ENCODE measurements around the gene TTLL6.
A peak's percentile ranks its signal among the peaks of the same experiment; 100 is the strongest.
"Not testable (repeated sequence)": the region's sequence is repeated elsewhere in the genome, so short reads cannot be mapped to it uniquely, and the experiment has no call there.

The TTLL6 gene

DNA sequence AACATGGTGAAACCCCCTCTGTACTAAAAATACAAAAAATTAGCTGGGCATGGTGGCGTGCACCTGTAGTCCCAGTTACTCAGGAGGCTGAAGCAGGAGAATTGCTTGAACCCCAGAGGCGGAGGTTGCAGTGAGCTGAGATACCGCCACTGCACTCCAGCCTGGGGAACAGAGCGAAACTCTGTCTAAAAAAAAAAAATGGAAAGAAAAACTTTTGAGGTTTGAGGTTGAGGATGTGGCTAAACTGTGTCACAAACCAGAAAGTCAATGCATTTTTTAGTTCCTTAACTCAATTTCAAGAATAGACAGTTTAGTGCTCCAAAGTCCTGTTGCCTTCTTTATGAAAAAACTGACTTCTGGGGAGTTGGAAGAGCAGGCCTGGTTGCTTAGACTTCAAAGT lies 20.4 kb upstream of the TTLL6 start:
- H3K36me3 ChIP-seq (ENCODE audit: insufficient read depth, low read length); H3K9ac ChIP-seq (ENCODE audit: low read depth, low read length); H3K4me3 ChIP-seq (ENCODE audit: low read length); H3K27ac ChIP-seq (ENCODE audit: low read depth, low read length); H3K27me3 ChIP-seq (ENCODE audit: insufficient read depth, low read length); H3K9me3 ChIP-seq (ENCODE audit: insufficient read depth, low read depth, low read length); H3K4me1 ChIP-seq (ENCODE audit: insufficient read depth, low read length): not testable (repeated sequence)
- WGBS, result 94% methylated on average over 4 of the region's 4 CpGs

DNA sequence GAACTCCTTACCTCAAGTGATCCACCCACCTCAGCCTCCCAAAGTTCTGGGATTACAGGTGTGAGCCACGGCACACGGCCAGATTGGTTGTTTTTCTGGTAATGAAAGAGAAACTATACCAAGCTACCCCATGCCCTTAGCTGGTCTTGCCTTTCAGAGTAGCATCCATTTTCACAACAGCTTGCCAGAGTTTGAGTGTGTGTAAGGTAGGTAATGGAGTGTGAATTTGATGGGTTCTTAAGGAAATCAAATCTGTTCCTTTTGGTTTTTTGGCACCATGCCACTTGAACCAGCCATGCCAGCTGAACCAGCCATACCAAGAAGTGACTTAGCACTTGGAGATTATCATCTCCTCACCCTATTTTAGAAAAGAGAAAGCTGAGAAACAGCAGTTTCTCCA lies 18.9 kb upstream of the TTLL6 start:
- Histone ChIP-seq H3K36me3 (ENCODE audit: insufficient read depth, low read length) (no peaks in the 10 kb centered on the region), H3K27ac (ENCODE audit: low read depth, low read length) (no peak overlapping the region), H3K9ac (ENCODE audit: low read depth, low read length) (no peak overlapping the region), H3K9me3 (ENCODE audit: insufficient read depth, low read depth, low read length) (no peaks in the 10 kb centered on the region), H3K4me1 (ENCODE audit: insufficient read depth, low read length) (no peaks in the 10 kb centered on the region), H3K4me3 (ENCODE audit: low read length) (no peak overlapping the region), H3K27me3 (ENCODE audit: insufficient read depth, low read length) (no peaks in the 10 kb centered on the region)
- WGBS, result 100% methylated on average over 2 of the region's 2 CpGs

DNA sequence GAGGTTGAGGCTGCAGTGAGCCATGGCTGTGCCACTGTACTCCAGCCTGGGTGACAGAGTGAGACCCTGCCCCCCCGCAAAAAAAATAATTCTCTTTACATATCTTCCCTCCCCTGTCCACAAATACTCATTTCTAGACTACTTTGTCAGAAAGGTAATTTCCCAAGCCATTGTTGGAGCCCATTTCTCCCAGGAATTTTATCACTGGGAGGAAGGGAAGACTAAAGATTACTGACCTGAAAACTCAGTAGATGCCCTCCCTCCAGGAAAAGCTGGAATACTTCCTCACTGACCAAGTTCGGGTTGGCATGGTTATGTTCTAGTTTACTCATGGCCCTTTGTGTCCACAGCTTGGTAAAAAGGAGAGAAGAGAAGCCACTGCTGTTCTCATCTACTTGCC lies 17.9 kb upstream of the TTLL6 start:
- Histone ChIP-seq H3K27me3 (ENCODE audit: insufficient read depth, low read length) (no peaks in the 10 kb centered on the region), H3K9ac (ENCODE audit: low read depth, low read length) (no peak overlapping the region), H3K27ac (ENCODE audit: low read depth, low read length) (no peak overlapping the region), H3K36me3 (ENCODE audit: insufficient read depth, low read length) (no peaks in the 10 kb centered on the region), H3K4me1 (ENCODE audit: insufficient read depth, low read length) (no peaks in the 10 kb centered on the region), H3K9me3 (ENCODE audit: insufficient read depth, low read depth, low read length) (no peaks in the 10 kb centered on the region), H3K4me3 (ENCODE audit: low read length) (no peak overlapping the region)
- 71% methylated on average over 2 of the region's 2 CpGs for whole genome bisulfite sequencing

DNA sequence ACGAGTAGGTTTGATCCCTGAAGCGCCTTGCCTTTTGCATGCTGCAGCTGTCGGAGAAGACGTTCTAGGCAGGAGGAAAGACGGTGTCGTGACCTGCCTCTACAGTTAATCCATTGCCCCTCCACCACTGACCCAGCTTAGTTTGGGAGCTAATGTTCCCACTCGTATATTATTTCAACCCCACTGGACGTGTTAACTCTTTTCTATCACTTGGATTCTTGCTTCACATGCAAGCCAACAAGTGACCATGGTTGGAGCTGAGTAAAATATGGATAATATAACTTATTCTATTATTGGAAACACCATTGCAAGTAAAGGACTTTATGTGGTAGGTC lies 14.5 kb upstream of the TTLL6 start:
- no peak overlapping the region for H3K27ac ChIP-seq (ENCODE audit: low read depth, low read length)

DNA sequence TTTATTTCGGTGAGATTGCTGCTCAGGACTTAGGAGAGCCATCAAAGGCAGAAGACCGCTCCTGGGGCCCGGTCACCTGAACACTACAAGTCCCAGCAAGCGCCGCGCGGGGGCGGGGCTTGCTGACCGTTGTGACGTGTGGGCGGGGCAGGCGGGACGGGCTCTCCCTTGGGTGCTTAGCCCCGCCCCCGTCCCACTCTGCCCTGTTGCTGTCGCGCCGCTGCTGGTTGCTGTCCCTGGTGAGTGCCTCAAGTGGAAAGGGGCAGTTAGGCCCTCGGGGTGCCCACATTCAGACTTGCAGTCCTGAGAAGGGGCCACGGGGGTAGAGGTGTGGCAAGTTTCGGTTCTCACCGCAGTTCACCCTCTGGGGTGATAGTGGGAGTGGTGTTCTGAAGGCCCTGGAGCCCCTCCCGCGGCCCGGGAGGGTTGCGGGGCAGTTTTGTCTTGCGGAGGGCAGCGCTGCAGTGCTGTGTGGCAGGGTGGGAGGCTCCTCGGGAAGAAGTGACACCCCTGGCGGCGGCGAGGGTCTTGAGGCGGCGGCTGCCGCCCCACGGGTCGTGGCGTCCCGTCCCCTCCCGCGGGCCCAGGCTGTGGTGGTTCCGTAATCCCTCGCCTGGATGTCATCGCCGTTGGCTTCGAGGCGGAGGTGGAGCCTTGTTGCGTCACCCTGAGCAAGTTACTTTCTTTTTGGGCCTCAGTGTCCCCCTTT lies 14.0 kb upstream of the TTLL6 start, which contains the start of gene CALCOCO2:
Gene CALCOCO2, plus strand, starts transcription at position 196 of the 709 bp plus-strand sequence. CDS start 10,673 bp downstream, outside the sequence.
- Histone ChIP-seq H3K4me1 (ENCODE audit: insufficient read depth, low read length) (no peaks in the 10 kb centered on the region), H3K9ac (ENCODE audit: low read depth, low read length) (peak within 1 kb of the TSS; percentile 9; the same call in 1 of the 2 replicates), H3K27me3 (ENCODE audit: insufficient read depth, low read length) (no peaks in the 10 kb centered on the region), H3K9me3 (ENCODE audit: insufficient read depth, low read depth, low read length) (no peaks in the 10 kb centered on the region), H3K36me3 (ENCODE audit: insufficient read depth, low read length) (no peaks in the 10 kb centered on the region), H3K4me3 (ENCODE audit: low read length) (peak within 1 kb of the TSS; percentile 80), H3K27ac (ENCODE audit: low read depth, low read length) (no peak within 1 kb of the TSS)
- WGBS, result 1% methylated on average over 48 of the region's 48 CpGs

More for the DNA sequence above, 14.5 kb upstream of the TTLL6 start:
- Histone ChIP-seq H3K27me3 (ENCODE audit: insufficient read depth, low read length) (no peaks in the 10 kb centered on the region), H3K4me3 (ENCODE audit: low read length) (peak overlapping the region; percentile 80), H3K9me3 (ENCODE audit: insufficient read depth, low read depth, low read length) (no peaks in the 10 kb centered on the region), H3K36me3 (ENCODE audit: insufficient read depth, low read length) (no peaks in the 10 kb centered on the region), H3K4me1 (ENCODE audit: insufficient read depth, low read length) (no peaks in the 10 kb centered on the region), H3K9ac (ENCODE audit: low read depth, low read length) (peak overlapping the region; percentile 9; the same call in 1 of the 2 replicates)
- WGBS, result 22% methylated on average over 8 of the region's 8 CpGs

DNA sequence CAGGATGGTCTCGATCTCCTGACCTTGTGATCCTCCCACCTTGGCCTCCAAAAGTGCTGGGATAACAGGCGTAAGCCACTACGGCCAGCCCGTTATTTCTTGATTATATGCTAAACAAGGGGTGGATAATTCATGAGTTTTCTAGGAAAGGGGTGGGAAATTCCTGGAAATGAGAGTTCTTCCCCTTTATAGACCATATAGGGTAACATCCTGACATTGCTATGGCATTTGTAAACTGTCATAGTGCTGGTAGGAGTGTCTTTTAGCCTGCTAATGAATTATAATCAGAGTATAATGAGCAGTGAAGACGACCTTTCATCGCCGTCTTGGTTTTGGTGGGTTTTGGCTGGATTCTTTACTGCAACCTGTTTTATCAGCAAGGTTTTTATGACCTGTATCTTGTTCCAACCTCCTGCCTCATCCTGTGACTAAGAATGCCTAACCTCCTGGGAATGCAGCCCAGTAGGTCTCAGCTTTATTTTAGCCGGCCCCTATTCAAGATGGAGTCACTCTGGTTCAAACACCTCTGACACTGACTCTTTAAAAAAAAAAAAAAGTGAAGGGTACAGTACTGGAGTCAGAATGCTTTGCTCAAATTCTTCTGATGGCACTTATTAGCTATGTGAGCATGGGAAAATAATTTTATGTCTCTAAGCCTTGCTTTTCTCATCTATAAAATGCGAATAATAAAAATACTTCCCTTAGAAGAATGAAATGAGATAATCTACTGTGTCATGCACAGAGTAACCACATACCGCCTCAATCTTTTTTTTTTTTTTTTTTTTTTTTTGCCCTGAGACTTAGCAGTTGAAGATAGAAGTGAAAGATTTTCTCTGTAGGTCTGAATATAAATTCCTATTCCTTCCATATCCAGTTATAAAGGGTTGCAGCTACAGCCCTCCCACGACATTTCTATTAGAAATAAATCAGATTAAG lies 8.7 kb upstream of the TTLL6 start:
- 86% methylated on average over 9 of the region's 11 CpGs for WGBS
- H3K27me3 ChIP-seq (ENCODE audit: insufficient read depth, low read length), result no peaks in the 10 kb centered on the region
- no peaks in the 10 kb centered on the region for H3K9me3 ChIP-seq (ENCODE audit: insufficient read depth, low read depth, low read length)
- H3K9ac ChIP-seq (ENCODE audit: low read depth, low read length), result no peak overlapping the region
- no peak overlapping the region for H3K4me3 ChIP-seq (ENCODE audit: low read length)
- no peak overlapping the region for H3K27ac ChIP-seq (ENCODE audit: low read depth, low read length)
- H3K36me3 ChIP-seq (ENCODE audit: insufficient read depth, low read length), result no peaks in the 10 kb centered on the region
- H3K4me1 ChIP-seq (ENCODE audit: insufficient read depth, low read length), result no peaks in the 10 kb centered on the region

DNA sequence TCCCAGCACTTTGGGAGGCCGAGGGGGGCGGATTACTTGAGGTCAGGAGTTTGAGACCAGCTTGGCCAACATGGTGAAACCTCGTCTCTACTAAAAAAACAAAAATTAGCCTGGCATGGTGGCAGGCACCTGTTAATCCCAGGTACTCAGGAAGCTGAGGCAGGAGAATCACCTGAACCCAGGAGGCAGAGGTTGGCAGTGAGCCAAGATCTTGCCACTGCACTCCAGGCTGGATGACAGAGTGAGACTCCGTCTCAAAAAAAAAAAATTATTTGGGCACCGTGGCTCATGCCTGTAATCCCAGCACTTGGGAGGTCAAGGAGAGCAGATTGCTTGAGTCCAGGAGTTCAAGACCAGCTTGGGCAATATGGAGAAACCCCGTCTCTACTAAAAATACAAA lies 3.9 kb upstream of the TTLL6 start:
- H3K27ac ChIP-seq (ENCODE audit: low read depth, low read length); H3K4me3 ChIP-seq (ENCODE audit: low read length); H3K9me3 ChIP-seq (ENCODE audit: insufficient read depth, low read depth, low read length); H3K27me3 ChIP-seq (ENCODE audit: insufficient read depth, low read length); H3K36me3 ChIP-seq (ENCODE audit: insufficient read depth, low read length); H3K9ac ChIP-seq (ENCODE audit: low read depth, low read length): not testable (repeated sequence)
- 95% methylated on average over 6 of the region's 6 CpGs for WGBS
- peaks cover 18% of the 10 kb centered on the region for H3K4me1 ChIP-seq (ENCODE audit: insufficient read depth, low read length)

DNA sequence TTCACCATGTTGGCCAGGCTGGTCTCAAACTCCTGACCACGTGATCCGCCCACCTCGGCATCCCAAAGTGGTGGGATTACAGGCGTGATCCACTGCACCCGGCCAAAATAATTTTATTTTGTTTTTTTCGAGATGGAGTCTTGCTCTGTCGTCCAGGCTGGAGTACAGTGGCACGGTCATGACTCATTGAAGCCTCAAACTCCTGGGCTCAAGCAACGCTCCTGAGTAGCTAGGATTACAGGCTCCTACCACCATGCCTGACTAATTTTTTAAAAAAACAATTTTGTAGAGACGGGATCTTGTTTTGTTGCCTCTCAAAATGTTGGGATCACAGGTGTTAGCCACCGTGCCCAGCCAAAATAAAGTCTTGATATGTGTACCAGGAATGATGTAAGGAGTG lies 2.4 kb upstream of the TTLL6 start:
- 90% methylated on average over 11 of the region's 11 CpGs for WGBS
- Histone ChIP-seq H3K27me3 (ENCODE audit: insufficient read depth, low read length) (peaks cover 18% of the 10 kb centered on the region), H3K9ac (ENCODE audit: low read depth, low read length) (no peak overlapping the region), H3K36me3 (ENCODE audit: insufficient read depth, low read length) (no peaks in the 10 kb centered on the region), H3K9me3 (ENCODE audit: insufficient read depth, low read depth, low read length) (no peaks in the 10 kb centered on the region), H3K27ac (ENCODE audit: low read depth, low read length) (no peak overlapping the region), H3K4me1 (ENCODE audit: insufficient read depth, low read length) (peaks cover 18% of the 10 kb centered on the region), H3K4me3 (ENCODE audit: low read length) (no peak overlapping the region)

DNA sequence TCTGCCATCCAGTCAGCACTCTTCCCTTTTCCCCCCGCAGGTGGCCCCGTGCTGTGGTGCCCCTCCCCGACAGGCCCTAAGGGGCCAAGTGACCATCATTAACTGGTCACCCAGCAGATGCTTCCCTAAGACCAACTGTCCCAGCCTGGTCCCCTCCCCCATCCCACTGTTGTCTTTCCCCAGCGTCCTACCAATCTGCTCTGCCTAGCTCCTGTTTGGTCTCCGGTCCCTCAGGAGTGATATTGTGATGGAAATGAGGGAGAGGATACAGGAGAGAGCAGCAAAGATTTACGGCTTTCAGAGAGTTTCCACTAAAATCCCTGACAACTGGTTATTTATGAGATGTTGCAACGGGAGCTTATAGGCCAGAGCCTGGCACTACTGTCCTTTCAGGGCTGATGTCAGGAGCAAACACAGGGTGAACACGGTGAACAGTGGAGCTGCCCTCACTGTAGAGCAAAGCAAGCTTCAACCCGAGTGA lies 1.4 kb upstream of the TTLL6 start:
- 0 out of 2 replicates have a peak overlapping the region, but pooled peaks have one; percentile 11 for H3K9ac ChIP-seq (ENCODE audit: low read depth, low read length)
- H3K36me3 ChIP-seq (ENCODE audit: insufficient read depth, low read length), result no peaks in the 10 kb centered on the region

DNA sequence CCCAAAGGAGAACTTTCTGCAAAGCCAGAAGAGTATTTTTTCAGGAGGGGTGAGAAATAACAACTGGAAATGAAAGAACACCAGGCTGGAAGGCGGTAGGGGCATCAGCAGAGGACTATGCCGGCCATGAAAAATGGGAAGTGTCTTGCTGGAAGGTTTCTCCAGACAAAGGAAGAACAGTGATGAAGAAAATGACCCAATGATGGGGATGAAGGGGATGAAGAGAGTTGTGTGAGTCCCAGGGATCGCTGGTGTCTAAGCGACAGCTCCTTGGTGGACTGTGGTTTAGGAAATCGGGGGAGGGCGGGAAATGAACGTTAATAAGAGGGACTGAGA lies 623 bp downstream of the TTLL6 start:
- no peak overlapping the region for H3K27ac ChIP-seq (ENCODE audit: low read depth, low read length)
- peak overlapping the region; percentile 78 for H3K9ac ChIP-seq (ENCODE audit: low read depth, low read length)
- H3K9me3 ChIP-seq (ENCODE audit: insufficient read depth, low read depth, low read length), result no peaks in the 10 kb centered on the region
- WGBS, result 5% methylated on average over 7 of the region's 7 CpGs
- H3K27me3 ChIP-seq (ENCODE audit: insufficient read depth, low read length), result peaks cover 18% of the 10 kb centered on the region
- H3K36me3 ChIP-seq (ENCODE audit: insufficient read depth, low read length), result no peaks in the 10 kb centered on the region
- peaks cover 18% of the 10 kb centered on the region for H3K4me1 ChIP-seq (ENCODE audit: insufficient read depth, low read length)
- H3K4me3 ChIP-seq (ENCODE audit: low read length), result peak overlapping the region; percentile 90

More for the DNA sequence above, 1.4 kb upstream of the TTLL6 start:
- peak overlapping the region; percentile 20 for H3K4me3 ChIP-seq (ENCODE audit: low read length)
- peaks cover 18% of the 10 kb centered on the region for H3K4me1 ChIP-seq (ENCODE audit: insufficient read depth, low read length)
- peak overlapping the region; percentile 84; the same call in 1 of the 2 replicates for H3K27ac ChIP-seq (ENCODE audit: low read depth, low read length)
- peaks cover 18% of the 10 kb centered on the region for H3K27me3 ChIP-seq (ENCODE audit: insufficient read depth, low read length)
- WGBS, result 4% methylated on average over 9 of the region's 9 CpGs
- H3K9me3 ChIP-seq (ENCODE audit: insufficient read depth, low read depth, low read length), result no peaks in the 10 kb centered on the region

DNA sequence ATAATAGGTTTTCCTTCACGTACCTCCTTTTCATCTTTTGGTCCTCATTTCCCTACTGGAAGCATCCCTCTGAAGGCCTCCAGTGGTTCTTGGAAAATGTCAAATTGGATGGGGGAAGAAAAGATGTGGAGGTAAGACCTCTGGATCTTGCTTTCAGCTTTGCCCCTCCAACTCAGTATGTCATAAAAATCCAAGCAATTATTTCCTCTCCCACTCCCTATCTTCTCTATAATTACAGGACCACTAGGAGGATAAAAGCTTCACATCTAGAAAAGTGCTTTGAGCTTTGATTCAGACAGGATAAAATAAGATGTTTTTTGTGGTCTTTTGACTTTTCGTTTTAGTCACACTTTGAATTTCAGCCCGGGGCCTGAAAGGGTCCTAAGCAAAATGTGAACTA lies 1.7 kb downstream of the TTLL6 start:
- H3K9ac ChIP-seq (ENCODE audit: low read depth, low read length), result no peak overlapping the region
- H3K36me3 ChIP-seq (ENCODE audit: insufficient read depth, low read length), result no peaks in the 10 kb centered on the region
- no peak overlapping the region for H3K4me3 ChIP-seq (ENCODE audit: low read length)
- no peaks in the 10 kb centered on the region for H3K9me3 ChIP-seq (ENCODE audit: insufficient read depth, low read depth, low read length)
- no peak overlapping the region for H3K27ac ChIP-seq (ENCODE audit: low read depth, low read length)
- H3K27me3 ChIP-seq (ENCODE audit: insufficient read depth, low read length), result peaks cover 18% of the 10 kb centered on the region
- H3K4me1 ChIP-seq (ENCODE audit: insufficient read depth, low read length), result peaks cover 18% of the 10 kb centered on the region
- 72% methylated on average over 3 of the region's 3 CpGs for WGBS
